ENCODE data around the gene PPM1L. TPM values are rescaled to one million over a fixed set of nuclear protein-coding genes. Genes with fewer than 3 reads are reported as not detected.

The PPM1L gene
- total and polyA plus RNA-seq, 2 donors (not counting 1 experiment from before 2014, with no cell fraction given): 1.1 to 12.0 TPM

DNA sequence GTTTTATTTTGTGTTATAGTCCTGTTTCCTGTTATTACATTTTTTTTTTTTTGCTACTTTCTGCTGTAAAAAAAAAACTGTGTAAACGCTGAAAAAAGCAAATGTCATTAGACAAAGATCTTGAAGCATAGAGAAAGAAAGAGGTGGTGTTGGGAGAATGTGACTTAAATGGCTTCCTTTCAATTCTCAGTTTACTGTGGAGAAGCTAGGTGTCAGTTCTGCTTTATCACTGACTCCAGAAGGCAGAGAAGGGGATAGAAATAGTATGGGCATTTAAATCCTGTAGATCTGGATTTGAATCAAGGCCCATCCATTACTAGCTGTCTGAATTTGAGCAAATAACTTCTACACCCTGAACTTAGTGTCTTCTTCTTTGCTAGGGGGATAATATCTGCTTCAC is 23.0 kb downstream of the PPM1L start:
- intact Hi-C loops (cut with micrococcal nuclease): no loop called here
- peaks cover 4% of the 10 kb centered on the region for H3K4me1 Mint-ChIP-seq
- no peak overlapping the region for H3K27ac Mint-ChIP-seq
- Histone ChIP-seq H3K36me3 (replicated peaks in 1 of 2; ENCODE audit: control extremely low read depth in 1 of 2, control insufficient read depth in 1 of 2, extremely low read depth in 1 of 2, insufficient read depth in 2 of 2, low read length in 1 of 2) (no peaks in the 10 kb centered on the region), H3K9ac (ENCODE audit: low read length) (no peak overlapping the region), H3K79me2 (ENCODE audit: control insufficient read depth, insufficient read depth, low read length) (no peaks in the 10 kb centered on the region), H3K4me3 (ENCODE audit: control extremely low read depth in 1 of 5, extremely low read depth in 1 of 5, insufficient read depth in 1 of 5, low read depth in 2 of 5, low read length in 4 of 5) (no peak overlapping the region), H3K4me2 (replicated peaks; ENCODE audit: low read depth, low read length, poor library complexity, severe bottlenecking) (no peak overlapping the region), H4K20me1 (ENCODE audit: control insufficient read depth, insufficient read depth, low read length, poor library complexity, severe bottlenecking) (no peaks in the 10 kb centered on the region), H3K27me3 (replicated peaks in 1 of 4; ENCODE audit: control extremely low read depth in 1 of 4, control insufficient read depth in 3 of 4, insufficient read depth in 4 of 4, low read length in 3 of 4) (no peaks in the 10 kb centered on the region), H3K4me1 (ENCODE audit: control insufficient read depth in 2 of 2, insufficient read depth in 2 of 2, low read length in 2 of 2) (peaks cover 0 to 3% of the 10 kb centered on the region in 2 donors), H3K9me3 (ENCODE audit: control extremely low read depth in 1 of 3, control insufficient read depth in 2 of 3, insufficient read depth in 1 of 3, low read length in 2 of 3) (no peaks in the 10 kb centered on the region), H2AFZ (ENCODE audit: insufficient read depth, low read depth, low read length, poor library complexity, severe bottlenecking) (no peak overlapping the region), H3K27ac (ENCODE audit: low read length in 2 of 2) (no peak overlapping the region)
- no peaks in the 10 kb centered on the region for H3K9me3 Mint-ChIP-seq (ENCODE audit: insufficient read depth)
- CTCF ChIA-PET: no interaction called here
- no peak for TF ChIP-seq EZH2 (IDR thresholded peaks at IDR 0.05; ENCODE audit: borderline replicate concordance, insufficient read depth, low read depth, low read length, poor library complexity, severe bottlenecking)
- DNase-seq (no peak), ATAC-seq (ENCODE audit: low read depth) (no peak)
- H3K4me3 Mint-ChIP-seq: no peak overlapping the region
- no peaks in the 10 kb centered on the region for H3K27me3 Mint-ChIP-seq
- POLR2A ChIA-PET: no interaction called here
- 83% methylated on average over 1 of the region's 1 CpG for WGBS (ENCODE audit: insufficient coverage)

DNA sequence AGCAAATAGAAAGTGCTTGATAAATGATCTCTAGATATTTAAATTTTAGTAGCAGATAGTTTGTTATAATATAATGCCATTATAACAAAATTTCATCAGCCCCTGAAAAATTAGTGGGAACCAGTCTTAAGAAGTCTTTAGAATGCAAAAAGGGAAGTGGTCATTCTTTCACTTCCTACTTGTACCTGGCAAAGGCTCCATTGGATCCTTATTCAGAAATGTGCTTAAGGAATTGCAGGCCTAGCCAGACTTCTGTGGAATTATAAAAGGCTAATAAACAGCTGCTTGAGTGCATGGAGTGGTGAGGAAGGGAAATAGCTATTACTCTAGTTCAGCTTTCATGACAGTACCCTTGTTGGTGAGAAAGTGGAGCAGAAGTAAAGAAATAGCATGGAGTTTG is 24.2 kb downstream of the PPM1L start:
- H3K9ac ChIP-seq (ENCODE audit: low read length): no peak overlapping the region

More for the DNA sequence above, 24.2 kb downstream of the PPM1L start:
- H4K20me1 ChIP-seq (ENCODE audit: control insufficient read depth, insufficient read depth, low read length, poor library complexity, severe bottlenecking): no peaks in the 10 kb centered on the region
- intact Hi-C loops (cut with micrococcal nuclease): no loop called here
- TF ChIP-seq CTCF (IDR thresholded peaks at IDR 0.05) (no peak), EZH2 (IDR thresholded peaks at IDR 0.05; ENCODE audit: borderline replicate concordance, insufficient read depth, low read depth, low read length, poor library complexity, severe bottlenecking) (no peak)
- ChIA-PET POLR2A (no interaction called here), CTCF (no interaction called here)
- peak; percentile 10 for DNase-seq
- H2AFZ ChIP-seq (ENCODE audit: insufficient read depth, low read depth, low read length, poor library complexity, severe bottlenecking): no peak overlapping the region
- H3K4me1 ChIP-seq (ENCODE audit: control insufficient read depth in 2 of 2, insufficient read depth in 2 of 2, low read length in 2 of 2): peaks cover 0 to 3% of the 10 kb centered on the region in 2 donors
- H3K4me1 Mint-ChIP-seq: peaks cover 4% of the 10 kb centered on the region
- no peaks in the 10 kb centered on the region for H3K36me3 ChIP-seq (replicated peaks in 1 of 2; ENCODE audit: control extremely low read depth in 1 of 2, control insufficient read depth in 1 of 2, extremely low read depth in 1 of 2, insufficient read depth in 2 of 2, low read length in 1 of 2)
- H3K79me2 ChIP-seq (ENCODE audit: control insufficient read depth, insufficient read depth, low read length): no peaks in the 10 kb centered on the region
- no peaks in the 10 kb centered on the region for H3K9me3 ChIP-seq (ENCODE audit: control extremely low read depth in 1 of 3, control insufficient read depth in 2 of 3, insufficient read depth in 1 of 3, low read length in 2 of 3)
- no peak for ATAC-seq (ENCODE audit: low read depth)
- no peak overlapping the region for H3K27ac ChIP-seq (ENCODE audit: low read length in 2 of 2)
- H3K4me3 ChIP-seq (ENCODE audit: control extremely low read depth in 1 of 5, extremely low read depth in 1 of 5, insufficient read depth in 1 of 5, low read depth in 2 of 5, low read length in 4 of 5): no peak overlapping the region
- no peak overlapping the region for H3K4me2 ChIP-seq (replicated peaks; ENCODE audit: low read depth, low read length, poor library complexity, severe bottlenecking)
- no peaks in the 10 kb centered on the region for H3K27me3 ChIP-seq (replicated peaks in 1 of 4; ENCODE audit: control extremely low read depth in 1 of 4, control insufficient read depth in 3 of 4, insufficient read depth in 4 of 4, low read length in 3 of 4)
- no peak overlapping the region for H3K27ac Mint-ChIP-seq
- no peaks in the 10 kb centered on the region for H3K27me3 Mint-ChIP-seq
- H3K4me3 Mint-ChIP-seq: no peak overlapping the region
- no peaks in the 10 kb centered on the region for H3K9me3 Mint-ChIP-seq (ENCODE audit: insufficient read depth)

All from B cell (primary cell).